ENCODE data around the gene HEYL. TPM values are rescaled to one million over a fixed set of nuclear protein-coding genes. Genes with fewer than 3 reads are reported as not detected.
A peak's percentile ranks its signal among the peaks of the same experiment; 100 is the strongest.

Gene HEYL
- total and polyA plus RNA-seq, 9 of the 15 experiments (the other 6 are each of a cell fraction or from before 2014, with no cell fraction given): 0.13 to 0.89 (median 0.25) TPM

- TF ChIP-seq SMC3 (conservative IDR thresholded peaks at IDR 0.05; ENCODE audit: insufficient read depth, low read depth, low read length) (0 out of 2 replicates have a peak, but pooled peaks have one; percentile 14), PTRF (tag; IDR thresholded peaks at IDR 0.05) (no peak), MAZ (CRISPR knock-in tag; conservative IDR thresholded peaks at IDR 0.05 in 1 of 2, IDR thresholded peaks at IDR 0.05 in 1 of 2) (peak in 1 of 2 experiments; percentile 84; a peak in 2 of 4 replicates), HBP1 (CRISPR knock-in tag; IDR thresholded peaks at IDR 0.05) (no peak)
Observed at GRCh38 chr1:39609618-39610331, 29.7 kb downstream of the HEYL start (continued).

DNA sequence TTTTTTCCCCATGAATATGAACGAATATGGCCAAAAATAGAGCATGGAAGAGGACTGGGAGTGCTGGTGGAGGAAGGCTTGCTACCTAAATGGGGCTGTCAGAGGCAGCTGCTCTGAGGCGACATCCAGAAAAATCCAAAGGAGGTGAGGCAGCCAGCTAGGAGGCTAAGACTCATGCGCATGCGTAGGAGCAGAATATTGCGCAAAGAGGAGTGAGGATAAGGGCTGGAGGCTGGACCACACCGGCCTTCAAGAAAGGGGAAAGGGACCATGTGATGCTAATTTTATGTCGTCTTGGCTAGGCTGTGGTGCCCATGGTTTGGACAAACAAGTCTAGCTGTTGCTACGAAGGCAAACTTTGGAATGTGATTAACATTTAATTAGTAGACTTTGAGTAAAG is 30.5 kb downstream of the HEYL start:
- CTCF ChIA-PET (ENCODE audit: low intra/inter-chr PET ratio): interaction anchor here (0.6 kb wide), 1 partner anchor 44 kb away, joined by 3 read pairs; no protein-coding TSS in a partner anchor
- intact Hi-C loops (cut with micrococcal nuclease): loop anchor here (5.0 kb wide), 1 partner anchor 188 kb away; no protein-coding TSS in a partner anchor
- no peak overlapping the region for H3K9ac ChIP-seq (ENCODE audit: insufficient read depth in 1 of 2, low read depth in 2 of 2, low read length in 2 of 2)
- H3K9me1 ChIP-seq (ENCODE audit: control insufficient read depth, insufficient read depth, low read length): no peaks in the 10 kb centered on the region
- H3K27ac ChIP-seq (ENCODE audit: extremely low read depth, low read depth, low read length): no peak overlapping the region
- POLR2A ChIA-PET: interaction anchor here (0.6 to 1.0 kb wide), 3 partner anchors 10 to 151 kb away, joined by 3 read pairs; no protein-coding TSS in a partner anchor
- no peak for FAIRE-seq
- TF ChIP-seq SAP30 (IDR thresholded peaks at IDR 0.05; ENCODE audit: borderline replicate concordance, insufficient read depth, low read depth, low read length, poor library complexity, severe bottlenecking): no peak
- TF ChIP-seq MED1 (CRISPR knock-in tag; IDR thresholded peaks at IDR 0.05; ENCODE audit: borderline replicate concordance): no peak
- TF ChIP-seq CEBPG (CRISPR knock-in tag; IDR thresholded peaks at IDR 0.05): peak; percentile 47; the same call in 1 of the 2 replicates
- TF ChIP-seq CEBPG (tag; conservative IDR thresholded peaks at IDR 0.05 in 1 of 2, IDR thresholded peaks at IDR 0.05 in 1 of 2): peak in 1 of 2 experiments; percentile 31; a peak in 1 of 4 replicates
- no peak for TF ChIP-seq ZNF668 (CRISPR knock-in tag; IDR thresholded peaks at IDR 0.05)
- peak; percentile 92 for TF ChIP-seq CEBPB (tag; IDR thresholded peaks at IDR 0.05)
- TF ChIP-seq, protein P1, sequence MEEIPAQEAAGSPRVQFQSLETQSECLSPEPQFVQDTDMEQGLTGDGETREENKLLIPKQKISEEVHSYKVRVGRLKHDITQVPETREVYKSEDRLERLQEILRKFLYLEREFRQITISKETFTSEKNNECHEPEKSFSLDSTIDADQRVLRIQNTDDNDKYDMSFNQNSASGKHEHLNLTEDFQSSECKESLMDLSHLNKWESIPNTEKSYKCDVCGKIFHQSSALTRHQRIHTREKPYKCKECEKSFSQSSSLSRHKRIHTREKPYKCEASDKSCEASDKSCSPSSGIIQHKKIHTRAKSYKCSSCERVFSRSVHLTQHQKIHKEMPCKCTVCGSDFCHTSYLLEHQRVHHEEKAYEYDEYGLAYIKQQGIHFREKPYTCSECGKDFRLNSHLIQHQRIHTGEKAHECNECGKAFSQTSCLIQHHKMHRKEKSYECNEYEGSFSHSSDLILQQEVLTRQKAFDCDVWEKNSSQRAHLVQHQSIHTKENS (CRISPR knock-in tag; IDR thresholded peaks at IDR 0.05): no peak
- peak; percentile 88 to 89 for TF ChIP-seq NRF1 (conservative IDR thresholded peaks at IDR 0.05 in 1 of 2, IDR thresholded peaks at IDR 0.05 in 1 of 2)
- H3K27me3 ChIP-seq (ENCODE audit: control insufficient read depth in 2 of 2, insufficient read depth in 2 of 2, low read length in 2 of 2): no peaks in the 10 kb centered on the region
- peaks cover 0 to 11% of the 10 kb centered on the region in 2 experiments; a peak in 2 of 5 replicates for H3K4me1 ChIP-seq (replicated peaks in 1 of 2; ENCODE audit: control insufficient read depth in 2 of 2, insufficient read depth in 2 of 2, low read length in 2 of 2)
- ATAC-seq: no peak
- 0 out of 2 replicates have a peak overlapping the region, but pooled peaks have one; percentile 6 for H3K4me2 ChIP-seq (ENCODE audit: insufficient read depth, low read length)
- in situ Hi-C loops (cut with MboI): no loop called here
- H3K4me3 ChIP-seq: no peak overlapping the region
- H4K20me1 ChIP-seq (replicated peaks; ENCODE audit: control insufficient read depth, insufficient read depth, low read length): no peaks in the 10 kb centered on the region
- peak overlapping the region; percentile 64 for H2AFZ ChIP-seq (ENCODE audit: low read depth, low read length)
- H3K79me2 ChIP-seq (ENCODE audit: control insufficient read depth, insufficient read depth, low read length): no peaks in the 10 kb centered on the region
- 49% methylated on average over 8 of the region's 8 CpGs for WGBS (ENCODE audit: insufficient coverage, low coverage, missing lambda C conversion rate)
- DNase-seq (ENCODE audit: extremely low read depth in 1 of 4, low spot score in 3 of 4): peak in 1 of 4 experiments; percentile 25
- no peaks in the 10 kb centered on the region for H3K9me3 ChIP-seq (replicated peaks; ENCODE audit: control insufficient read depth, insufficient read depth, low read depth, low read length)
- BruUV-seq (replicated peaks): no TSS peak
- H3K36me3 ChIP-seq (ENCODE audit: control insufficient read depth, insufficient read depth, low read length): no peaks in the 10 kb centered on the region

All from K562 (cell line).